ENCODE results near the gene METRN. TPM values are rescaled to one million over a fixed set of nuclear protein-coding genes. Genes with fewer than 3 reads are reported as not detected.

The METRN gene
- total RNA-seq, 1 donor from 2014 or later, result 18.3 TPM

DNA sequence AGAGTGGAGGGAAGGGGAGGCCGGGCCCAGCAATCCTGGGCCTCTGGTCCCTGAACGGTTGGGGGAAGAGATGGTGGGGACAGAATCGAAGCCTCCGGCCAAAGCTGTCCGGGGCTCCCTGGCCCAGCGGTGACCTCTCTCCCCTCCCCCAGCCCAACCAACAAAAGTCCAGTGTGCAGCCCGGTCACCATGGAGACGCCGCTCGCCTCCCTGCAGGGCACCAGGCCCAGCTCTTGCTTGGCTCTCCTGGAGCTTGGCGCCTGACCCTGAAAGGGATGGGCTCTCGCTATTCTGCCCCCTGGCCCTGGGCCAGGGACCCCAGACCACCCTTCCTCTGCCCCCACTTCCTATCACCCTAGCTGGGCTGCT is 1.3 kb downstream of the METRN start:
- peaks cover 0 to 2% (median 0%) of the 10 kb centered on the region in 3 donors for H3K36me3 ChIP-seq (ENCODE audit: control insufficient read depth in 3 of 3, insufficient read depth in 3 of 3, low read length in 3 of 3)
- H3K27ac ChIP-seq (ENCODE audit: low read depth, low read length), result no peak overlapping the region
- peaks cover 5 to 12% (median 10%) of the 10 kb centered on the region in 3 donors for H3K27me3 ChIP-seq (ENCODE audit: control insufficient read depth in 3 of 3, insufficient read depth in 3 of 3, low read length in 3 of 3)
- H3K4me3 ChIP-seq (ENCODE audit: low read length in 3 of 3), result peak overlapping the region in 2 of 3 donors; percentile 14 to 66
- H3K9me3 ChIP-seq (ENCODE audit: control insufficient read depth in 3 of 3, low read length in 3 of 3), result no peaks in the 10 kb centered on the region
- H3K4me1 ChIP-seq (ENCODE audit: control insufficient read depth in 3 of 3, insufficient read depth in 3 of 3, low read length in 3 of 3), result peaks cover 32 to 46% (median 33%) of the 10 kb centered on the region in 3 donors
- H3K9ac ChIP-seq (ENCODE audit: low read depth in 1 of 3, low read length in 3 of 3), result peak overlapping the region in 2 of 3 donors; percentile 23 to 74

DNA sequence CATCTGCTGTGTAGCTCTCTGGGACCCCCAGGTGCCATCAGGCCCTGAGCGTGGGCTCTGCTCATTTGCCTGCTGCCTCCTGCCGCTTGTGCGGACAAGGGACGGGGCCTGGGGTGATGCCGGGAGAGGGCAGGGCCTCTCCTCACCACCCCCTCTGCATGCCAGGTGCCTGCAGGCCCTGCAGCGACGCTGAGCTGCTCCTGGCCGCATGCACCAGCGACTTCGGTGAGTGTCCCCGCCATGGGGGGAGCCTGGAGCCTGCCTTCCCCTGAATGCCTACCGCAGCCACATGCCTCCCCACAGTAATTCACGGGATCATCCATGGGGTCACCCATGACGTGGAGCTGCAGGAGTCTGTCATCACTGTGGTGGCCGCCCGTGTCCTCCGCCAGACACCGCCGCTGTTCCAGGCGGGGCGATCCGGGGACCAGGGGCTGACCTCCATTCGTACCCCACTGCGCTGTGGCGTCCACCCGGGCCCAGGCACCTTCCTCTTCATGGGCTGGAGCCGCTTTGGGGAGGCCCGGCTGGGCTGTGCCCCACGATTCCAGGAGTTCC is 1.9 kb downstream of the METRN start:
- peaks cover 36 to 52% (median 36%) of the 10 kb centered on the region in 3 donors for H3K4me1 ChIP-seq (ENCODE audit: control insufficient read depth in 3 of 3, insufficient read depth in 3 of 3, low read length in 3 of 3)
- no peak overlapping the region for H3K27ac ChIP-seq (ENCODE audit: low read depth, low read length)
- no peaks in the 10 kb centered on the region for H3K9me3 ChIP-seq (ENCODE audit: control insufficient read depth in 3 of 3, low read length in 3 of 3)
- peaks cover 0 to 7% (median 5%) of the 10 kb centered on the region in 3 donors for H3K27me3 ChIP-seq (ENCODE audit: control insufficient read depth in 3 of 3, insufficient read depth in 3 of 3, low read length in 3 of 3)
- no peak overlapping the region for H3K9ac ChIP-seq (ENCODE audit: low read depth in 1 of 3, low read length in 3 of 3)
- no peak overlapping the region for H3K4me3 ChIP-seq (ENCODE audit: low read length in 3 of 3)
- H3K36me3 ChIP-seq (ENCODE audit: control insufficient read depth in 3 of 3, insufficient read depth in 3 of 3, low read length in 3 of 3), result peaks cover 0 to 2% (median 0%) of the 10 kb centered on the region in 3 donors

DNA sequence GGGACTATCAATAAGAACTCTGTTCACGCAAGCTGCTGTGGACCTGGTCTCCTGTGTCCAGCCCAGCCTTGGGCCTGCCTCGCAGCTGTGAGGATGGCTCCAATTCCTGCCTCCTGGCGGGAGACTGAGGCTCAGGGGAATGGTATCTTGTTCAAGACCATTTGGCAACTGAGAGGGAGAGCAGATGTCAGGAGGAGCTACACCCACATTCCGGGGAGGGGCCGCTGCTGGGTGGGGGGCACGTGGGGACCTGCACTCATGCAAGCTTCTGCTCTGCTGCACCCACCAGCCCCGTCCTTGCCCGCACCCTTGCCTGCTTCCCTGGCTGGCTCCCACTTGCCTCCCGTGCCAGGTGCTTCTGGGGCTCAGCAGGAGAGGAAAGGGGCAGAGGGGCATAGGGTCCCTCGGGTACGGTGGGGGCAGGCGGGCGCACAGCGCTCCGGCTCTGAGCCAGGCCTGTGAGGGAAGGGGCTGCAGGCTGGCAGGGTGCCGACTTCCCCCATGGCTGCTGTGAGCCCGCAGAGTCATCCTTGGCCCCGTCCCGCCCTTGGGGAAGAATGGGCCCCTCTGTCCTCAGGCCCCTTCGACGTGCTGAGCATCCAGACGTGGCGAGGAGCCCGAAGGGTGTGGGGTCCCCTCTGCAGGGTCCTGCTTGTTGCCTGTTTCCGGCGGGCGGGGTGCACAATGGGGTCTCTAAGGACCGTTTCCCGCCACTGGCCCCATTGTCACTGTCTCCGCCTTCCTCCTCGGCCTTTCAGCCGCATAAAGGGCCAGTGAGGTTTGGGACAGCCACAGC is 2.7 kb downstream of the METRN start:
- H3K9ac ChIP-seq (ENCODE audit: low read depth in 1 of 3, low read length in 3 of 3), result no peak overlapping the region
- H3K27ac ChIP-seq (ENCODE audit: low read depth, low read length), result no peak overlapping the region
- peaks cover 0 to 2% (median 2%) of the 10 kb centered on the region in 3 donors for H3K36me3 ChIP-seq (ENCODE audit: control insufficient read depth in 3 of 3, insufficient read depth in 3 of 3, low read length in 3 of 3)
- peaks cover 38 to 53% (median 38%) of the 10 kb centered on the region in 3 donors for H3K4me1 ChIP-seq (ENCODE audit: control insufficient read depth in 3 of 3, insufficient read depth in 3 of 3, low read length in 3 of 3)
- H3K9me3 ChIP-seq (ENCODE audit: control insufficient read depth in 3 of 3, low read length in 3 of 3), result no peaks in the 10 kb centered on the region
- no peak overlapping the region for H3K4me3 ChIP-seq (ENCODE audit: low read length in 3 of 3)
- H3K27me3 ChIP-seq (ENCODE audit: control insufficient read depth in 3 of 3, insufficient read depth in 3 of 3, low read length in 3 of 3), result peaks cover 0 to 7% (median 5%) of the 10 kb centered on the region in 3 donors

DNA sequence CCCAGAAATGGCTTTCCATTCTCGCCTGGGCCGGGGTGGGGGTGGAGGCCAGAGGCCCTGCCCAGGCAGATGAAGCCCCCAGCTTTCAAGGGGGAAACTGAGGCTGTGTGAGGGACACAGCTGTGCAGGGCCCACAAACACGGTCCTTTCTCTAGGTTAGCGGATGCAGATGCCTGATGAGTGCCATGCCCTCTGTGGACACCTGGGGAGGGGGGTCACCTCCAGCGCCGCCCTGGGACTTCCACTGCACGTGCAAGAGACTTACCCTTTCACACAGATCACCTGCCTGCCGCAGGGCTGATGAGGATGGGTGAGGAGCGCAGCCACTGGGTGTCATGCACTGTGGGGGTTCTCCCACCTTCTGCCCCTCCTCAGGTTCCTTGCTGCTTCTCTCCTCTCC is 3.5 kb downstream of the METRN start:
- H3K9ac ChIP-seq (ENCODE audit: low read depth in 1 of 3, low read length in 3 of 3), result no peak overlapping the region
- peaks cover 38 to 51% (median 38%) of the 10 kb centered on the region in 3 donors for H3K4me1 ChIP-seq (ENCODE audit: control insufficient read depth in 3 of 3, insufficient read depth in 3 of 3, low read length in 3 of 3)
- H3K36me3 ChIP-seq (ENCODE audit: control insufficient read depth in 3 of 3, insufficient read depth in 3 of 3, low read length in 3 of 3), result peaks cover 0 to 2% (median 2%) of the 10 kb centered on the region in 3 donors
- H3K4me3 ChIP-seq (ENCODE audit: low read length in 3 of 3), result no peak overlapping the region
- peaks cover 0 to 7% (median 5%) of the 10 kb centered on the region in 3 donors for H3K27me3 ChIP-seq (ENCODE audit: control insufficient read depth in 3 of 3, insufficient read depth in 3 of 3, low read length in 3 of 3)
- no peak overlapping the region for H3K27ac ChIP-seq (ENCODE audit: low read depth, low read length)
- H3K9me3 ChIP-seq (ENCODE audit: control insufficient read depth in 3 of 3, low read length in 3 of 3), result no peaks in the 10 kb centered on the region

DNA sequence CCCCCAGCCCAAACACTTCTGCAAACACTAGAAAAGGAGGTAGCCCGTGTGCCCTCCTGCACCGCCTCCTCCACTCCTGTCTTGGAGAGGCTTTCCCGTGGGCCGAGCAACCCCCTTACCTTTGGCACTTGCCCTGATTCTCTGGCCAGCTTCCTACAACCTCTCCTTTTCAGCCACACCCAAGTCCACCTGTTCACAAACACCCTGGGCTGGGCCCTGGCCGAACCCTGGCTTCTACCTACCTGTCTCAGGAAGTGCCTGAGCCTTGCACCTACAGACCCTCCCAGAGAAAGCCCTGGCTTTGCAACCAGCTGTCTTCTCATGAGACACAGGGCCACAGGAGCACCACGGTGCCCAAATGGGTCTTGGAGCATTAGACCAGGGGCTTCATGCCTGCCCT is 4.0 kb downstream of the METRN start:
- Histone ChIP-seq H3K27me3 (ENCODE audit: control insufficient read depth in 3 of 3, insufficient read depth in 3 of 3, low read length in 3 of 3) (peaks cover 0 to 3% (median 3%) of the 10 kb centered on the region in 3 donors), H3K9me3 (ENCODE audit: control insufficient read depth in 3 of 3, low read length in 3 of 3) (no peaks in the 10 kb centered on the region), H3K36me3 (ENCODE audit: control insufficient read depth in 3 of 3, insufficient read depth in 3 of 3, low read length in 3 of 3) (peaks cover 0 to 2% (median 2%) of the 10 kb centered on the region in 3 donors), H3K4me3 (ENCODE audit: low read length in 3 of 3) (no peak overlapping the region), H3K4me1 (ENCODE audit: control insufficient read depth in 3 of 3, insufficient read depth in 3 of 3, low read length in 3 of 3) (peaks cover 37 to 51% (median 38%) of the 10 kb centered on the region in 3 donors), H3K27ac (ENCODE audit: low read depth, low read length) (no peak overlapping the region), H3K9ac (ENCODE audit: low read depth in 1 of 3, low read length in 3 of 3) (peak overlapping the region in 1 of 3 donors; percentile 45)

DNA sequence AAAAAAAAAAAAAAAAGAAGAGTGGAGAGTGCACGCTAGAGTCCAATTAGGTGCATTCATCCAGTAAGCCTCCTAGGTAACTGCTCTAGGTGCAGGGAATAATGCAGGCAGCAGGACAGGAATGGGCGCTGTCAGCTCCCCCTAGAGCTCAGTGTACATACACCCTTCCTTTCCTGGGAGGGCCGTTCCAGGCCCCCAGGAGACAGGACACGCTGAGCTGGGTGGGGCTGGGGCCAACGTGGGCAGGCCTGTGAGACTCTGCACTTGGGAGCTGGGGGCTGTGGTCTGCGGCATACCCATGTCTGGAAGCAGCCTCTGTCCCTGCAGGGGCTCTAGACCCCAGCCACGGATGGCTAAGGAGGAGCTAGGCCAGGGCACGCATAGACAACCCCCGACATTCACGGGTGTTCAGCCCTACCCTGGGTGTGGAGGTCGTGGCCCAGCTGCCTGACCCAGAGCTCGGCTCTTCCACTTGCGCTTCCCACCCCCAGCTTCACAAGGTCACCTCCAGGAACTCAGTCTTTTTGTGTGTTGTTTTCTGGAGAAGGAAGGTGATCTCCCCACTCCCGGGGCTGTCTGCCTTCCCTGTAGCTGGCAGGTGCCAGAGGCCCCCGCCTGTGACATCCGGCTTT is 5.0 kb downstream of the METRN start:
- peak overlapping the region; percentile 71 to 89 (median 88) for H3K4me3 ChIP-seq (ENCODE audit: low read length in 3 of 3)
- H3K36me3 ChIP-seq (ENCODE audit: control insufficient read depth in 3 of 3, insufficient read depth in 3 of 3, low read length in 3 of 3), result peaks cover 0 to 2% (median 2%) of the 10 kb centered on the region in 3 donors
- no peaks in the 10 kb centered on the region for H3K9me3 ChIP-seq (ENCODE audit: control insufficient read depth in 3 of 3, low read length in 3 of 3)
- peaks cover 0 to 5% (median 0%) of the 10 kb centered on the region in 3 donors for H3K27me3 ChIP-seq (ENCODE audit: control insufficient read depth in 3 of 3, insufficient read depth in 3 of 3, low read length in 3 of 3)
- H3K9ac ChIP-seq (ENCODE audit: low read depth in 1 of 3, low read length in 3 of 3), result peak overlapping the region; percentile 80 to 97 (median 88)
- peaks cover 29 to 42% (median 35%) of the 10 kb centered on the region in 3 donors for H3K4me1 ChIP-seq (ENCODE audit: control insufficient read depth in 3 of 3, insufficient read depth in 3 of 3, low read length in 3 of 3)
- peak overlapping the region; percentile 79 for H3K27ac ChIP-seq (ENCODE audit: low read depth, low read length)

DNA sequence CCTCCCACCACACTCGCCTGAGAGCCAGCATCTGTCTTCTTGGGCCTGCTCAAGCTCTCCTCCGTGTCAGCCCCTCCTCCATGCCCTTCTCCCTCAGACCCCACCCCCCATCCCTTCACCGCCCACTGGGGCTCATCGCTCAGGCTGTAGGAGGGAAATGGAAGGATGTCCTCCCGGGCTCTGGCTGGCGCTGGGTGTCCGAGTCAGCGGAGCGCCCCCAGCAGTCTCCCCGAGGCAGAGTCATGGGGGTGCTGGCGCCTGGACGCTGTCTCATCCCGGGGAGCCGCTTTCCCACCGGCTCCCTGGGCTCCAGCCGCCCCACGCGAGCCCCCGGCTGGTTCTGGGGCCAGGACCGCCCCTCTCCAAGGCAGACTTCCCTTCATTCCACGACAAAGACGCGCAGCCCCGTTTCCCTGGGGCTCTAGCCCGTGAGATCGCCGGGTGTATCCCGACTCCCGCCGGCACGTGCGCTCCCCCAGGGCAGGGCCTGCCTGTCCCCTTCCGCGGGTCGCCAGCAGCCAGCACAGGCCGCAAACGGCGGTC is 5.6 kb downstream of the METRN start:
- peaks cover 29 to 40% (median 35%) of the 10 kb centered on the region in 3 donors for H3K4me1 ChIP-seq (ENCODE audit: control insufficient read depth in 3 of 3, insufficient read depth in 3 of 3, low read length in 3 of 3)

DNA sequence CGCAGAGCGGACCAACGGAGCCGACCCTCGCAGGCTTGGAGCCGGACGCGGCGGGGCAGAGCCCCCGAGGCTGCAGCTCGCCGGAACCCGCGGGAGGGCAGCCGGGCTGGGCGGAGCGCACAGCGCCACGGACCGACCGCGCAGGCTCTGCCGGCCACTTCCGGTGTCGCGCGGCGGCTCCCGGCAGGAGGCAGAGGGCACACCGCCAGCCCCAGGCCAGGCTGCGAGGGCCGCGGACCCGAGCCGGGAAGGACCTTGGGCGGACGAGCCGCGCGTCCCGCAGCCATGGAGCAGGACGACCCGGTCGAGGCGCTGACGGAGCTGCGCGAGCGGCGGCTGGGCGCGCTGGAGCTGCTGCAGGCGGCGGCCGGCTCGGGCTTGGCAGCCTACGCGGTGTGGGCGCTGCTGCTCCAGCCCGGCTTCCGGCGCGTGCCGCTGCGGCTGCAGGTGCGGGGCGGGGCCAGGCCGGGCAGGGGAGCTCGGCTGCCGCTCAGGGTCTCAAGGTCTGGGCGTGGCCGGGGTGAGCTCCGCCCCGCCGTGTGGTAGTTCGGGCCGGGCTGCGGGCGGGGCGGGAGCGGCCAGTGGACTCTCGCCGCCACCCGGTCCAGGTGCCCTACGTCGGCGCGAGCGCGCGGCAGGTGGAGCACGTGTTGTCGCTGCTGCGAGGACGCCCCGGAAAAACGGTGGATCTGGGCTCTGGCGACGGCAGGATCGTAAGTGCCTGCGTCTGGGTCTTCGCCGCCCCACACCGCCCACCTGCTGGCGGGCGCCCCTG is 6.3 kb downstream of the METRN start, which contains the start of gene ANTKMT:
TSS of gene ANTKMT (plus strand) at position 157 of the 775 bp plus-strand sequence. CDS start at position 286, 129 bp downstream.
- H3K9me3 ChIP-seq (ENCODE audit: control insufficient read depth in 3 of 3, low read length in 3 of 3), result no peaks in the 10 kb centered on the region
- H3K27me3 ChIP-seq (ENCODE audit: control insufficient read depth in 3 of 3, insufficient read depth in 3 of 3, low read length in 3 of 3), result peaks cover 9 to 17% (median 11%) of the 10 kb centered on the region in 3 donors
- peak within 1 kb of the TSS; percentile 80 to 97 (median 88) for H3K9ac ChIP-seq (ENCODE audit: low read depth in 1 of 3, low read length in 3 of 3)
- peak within 1 kb of the TSS; percentile 71 to 89 (median 88) for H3K4me3 ChIP-seq (ENCODE audit: low read length in 3 of 3)
- H3K27ac ChIP-seq (ENCODE audit: low read depth, low read length), result peak within 1 kb of the TSS; percentile 79
- peaks cover 26 to 35% (median 30%) of the 10 kb centered on the region in 3 donors for H3K4me1 ChIP-seq (ENCODE audit: control insufficient read depth in 3 of 3, insufficient read depth in 3 of 3, low read length in 3 of 3)
- peaks cover 0 to 2% (median 2%) of the 10 kb centered on the region in 3 donors for H3K36me3 ChIP-seq (ENCODE audit: control insufficient read depth in 3 of 3, insufficient read depth in 3 of 3, low read length in 3 of 3)

More for the DNA sequence above, 5.6 kb downstream of the METRN start:
- peaks cover 0 to 2% (median 2%) of the 10 kb centered on the region in 3 donors for H3K36me3 ChIP-seq (ENCODE audit: control insufficient read depth in 3 of 3, insufficient read depth in 3 of 3, low read length in 3 of 3)
- H3K4me3 ChIP-seq (ENCODE audit: low read length in 3 of 3), result peak overlapping the region; percentile 71 to 89 (median 88)
- peak overlapping the region; percentile 80 to 97 (median 88) for H3K9ac ChIP-seq (ENCODE audit: low read depth in 1 of 3, low read length in 3 of 3)
- peak overlapping the region; percentile 79 for H3K27ac ChIP-seq (ENCODE audit: low read depth, low read length)
- H3K27me3 ChIP-seq (ENCODE audit: control insufficient read depth in 3 of 3, insufficient read depth in 3 of 3, low read length in 3 of 3), result peaks cover 2 to 10% (median 4%) of the 10 kb centered on the region in 3 donors
- H3K9me3 ChIP-seq (ENCODE audit: control insufficient read depth in 3 of 3, low read length in 3 of 3), result no peaks in the 10 kb centered on the region

Measured in skeletal muscle tissue (tissue), 4 donors.